HepG2 (cell line): ENCODE measurements around the gene SCFD1. TPM values are rescaled to one million over a fixed set of nuclear protein-coding genes. Genes with fewer than 3 reads are reported as not detected.

Source experiments
- ATAC-seq: fragments of 200-7000 bp; cut with Tn5 transposase; 3 replicates; pipeline ENCODE4 v1.9.1; 2020; ENCODE audit warnings: mild to moderate bottlenecking, moderate library complexity
- BruUV-seq: library from RNA; stranded (reverse); fragments of 400-500 nt; replicated peaks from 2 replicates; lab custom pipeline; 2021; lab: Mats Ljungman, UMichigan
- CTCF ChIA-PET: fragments of 300-600 bp; formaldehyde crosslinking; extraction: SDS; loops from one replicate; lab custom pipeline; 2021; ENCODE audit warnings: low total read pairs, inconsistent platforms, low intra/inter-chr PET ratio; lab: Yijun Ruan, JAX
- POLR2A ChIA-PET: fragments of 350-600 bp; sonication (Branson Sonifier 250); formaldehyde crosslinking; loops from one replicate; lab custom pipeline; 2020; ENCODE audit warnings: antibody characterized with exemption, inconsistent platforms; lab: Yijun Ruan, JAX
- DNase-seq: peaks from one replicate; pipeline ENCODE4 v3.0.0-alpha.2; 2015; ENCODE audit warnings: low spot score
- FAIRE-seq: peaks from 3 replicates; lab custom pipeline; 2011; peaks lifted over from hg19 to GRCh38; lab: Jason Lieb, UNC
- H2AFZ ChIP-seq: one replicate; pipeline ENCODE4 v1.6.1; 2011; ENCODE audit warnings: low read length, inconsistent platforms
- H3K27ac ChIP-seq: fragments of 300-600 bp; 3 replicates; pipeline ENCODE4 v1.8.0; 2011; ENCODE audit warnings: mixed run types, mild to moderate bottlenecking, mixed read lengths, low read length, inconsistent platforms; ENCODE audit not compliant: insufficient read depth; ENCODE audit errors: extremely low read length
- H3K27me3 ChIP-seq, 2 experiments: fragments of 200-600 bp in 1 of 2; 2 replicates in 1 of 2; 3 replicates in 1 of 2; pipeline versions ENCODE4 v1.6.0 to v1.8.0; 2011; ENCODE audit warnings: low read length in 2 of 2, mild to moderate bottlenecking in 2 of 2, moderate library complexity in 2 of 2, inconsistent platforms in 1 of 2; ENCODE audit not compliant: insufficient read depth in 2 of 2, control insufficient read depth in 1 of 2
- H3K36me3 ChIP-seq, 2 experiments: fragments of 200-600 bp in 1 of 2; replicated peaks in 1 of 2; 2 replicates in 1 of 2; 3 replicates in 1 of 2; pipeline versions ENCODE4 v1.5.1 to v1.8.0; 2011; ENCODE audit warnings: low read length in 2 of 2, inconsistent platforms in 1 of 2; ENCODE audit not compliant: insufficient read depth in 2 of 2, control insufficient read depth in 1 of 2
- H3K4me1 ChIP-seq: 2 replicates; pipeline ENCODE4 v1.5.1; 2012; ENCODE audit warnings: low read length, inconsistent platforms; ENCODE audit not compliant: insufficient read depth
- H3K4me2 ChIP-seq: 2 replicates; pipeline ENCODE4 v1.6.0; 2011; ENCODE audit warnings: low read depth, low read length, inconsistent platforms
- H3K4me3 ChIP-seq, 3 experiments: fragments of 200-600 bp in 1 of 3; sonication (generic), shearing (Covaris generic) in 1 of 3; replicated peaks in 1 of 3; 2 replicates each; pipeline ENCODE4 v1.5.1; 2011 to 2016; ENCODE audit warnings: low read length in 3 of 3, inconsistent platforms in 2 of 3, low read depth in 2 of 3, mild to moderate bottlenecking in 2 of 3, control low read depth in 1 of 3, mixed read lengths in 1 of 3; ENCODE audit not compliant: insufficient read depth in 1 of 3
- H3K79me2 ChIP-seq: one replicate; pipeline ENCODE4 v1.6.1; 2011; ENCODE audit warnings: low read length, inconsistent platforms; ENCODE audit not compliant: insufficient read depth
- H3K9ac ChIP-seq: 2 replicates; pipeline ENCODE4 v1.6.0; 2011; ENCODE audit warnings: mild to moderate bottlenecking, low read depth, low read length, inconsistent platforms; ENCODE audit not compliant: insufficient read depth
- H3K9me3 ChIP-seq: 2 replicates; pipeline ENCODE4 v1.5.1; 2012; ENCODE audit warnings: mild to moderate bottlenecking, low read length
- H4K20me1 ChIP-seq: 2 replicates; pipeline ENCODE4 v1.6.0; 2011; ENCODE audit warnings: inconsistent platforms, mild to moderate bottlenecking, low read length, moderate library complexity; ENCODE audit not compliant: insufficient read depth
- ARNTL ChIP-seq: sonication (generic); formaldehyde crosslinking; IDR thresholded peaks from 2 replicates; pipeline ENCODE4 v1.4.0; 2020; ENCODE audit warnings: mild to moderate bottlenecking, missing genetic modification reagents
- JUNB ChIP-seq: sonication (generic); formaldehyde crosslinking; IDR thresholded peaks from 2 replicates; pipeline ENCODE4 v1.8.0; 2022; ENCODE audit warnings: missing genetic modification reagents, mild to moderate bottlenecking, borderline replicate concordance
- KAT8 ChIP-seq: IDR thresholded peaks from 2 replicates; pipeline ENCODE4 v1.6.1; 2016; ENCODE audit warnings: missing genetic modification reagents, missing compliant biosample characterization
- MEIS1 ChIP-seq: sonication (generic); formaldehyde crosslinking; IDR thresholded peaks from 2 replicates; pipeline ENCODE4 v1.9.0; 2021; ENCODE audit warnings: mild to moderate bottlenecking, missing genetic modification reagents, moderate library complexity, borderline replicate concordance
- MZF1 ChIP-seq: sonication (generic); formaldehyde crosslinking; IDR thresholded peaks from 2 replicates; pipeline ENCODE4 v1.8.1; 2023; ENCODE audit warnings: mild to moderate bottlenecking, missing genetic modification reagents, borderline replicate concordance
- POLR2AphosphoS5 ChIP-seq: IDR thresholded peaks from 2 replicates; pipeline ENCODE4 v1.6.1; 2012; ENCODE audit warnings: low read depth, low read length
- SNAPC2 ChIP-seq: sonication (generic); formaldehyde crosslinking; IDR thresholded peaks from 2 replicates; pipeline ENCODE4 v1.8.1; 2022; ENCODE audit warnings: mild to moderate bottlenecking, missing genetic modification reagents
- SOX13 ChIP-seq, 3 experiments: fragments of 450-650 bp in 1 of 3; sonication (generic) in 1 of 3; formaldehyde crosslinking in 1 of 3; IDR thresholded peaks in 2 of 3; conservative IDR thresholded peaks in 1 of 3; 2 replicates each; pipeline versions ENCODE4 v1.5.0 to v1.6.1; 2016 to 2020; ENCODE audit warnings: antibody characterized with exemption in 1 of 3, mild to moderate bottlenecking in 1 of 3, missing compliant biosample characterization in 1 of 3, missing genetic modification reagents in 1 of 3, moderate library complexity in 1 of 3
- THAP11 ChIP-seq: IDR thresholded peaks from 2 replicates; pipeline ENCODE4 v1.6.1; 2016; ENCODE audit warnings: missing biosample characterization, missing genetic modification reagents
- ZNF138 ChIP-seq: sonication (generic); formaldehyde crosslinking; IDR thresholded peaks from 2 replicates; pipeline ENCODE4 v1.5.0; 2020; ENCODE audit warnings: mild to moderate bottlenecking, low read depth, missing genetic modification reagents
- ZNF143 ChIP-seq: sonication (generic); formaldehyde crosslinking; IDR thresholded peaks from 2 replicates; pipeline ENCODE4 v1.4.0; 2020; ENCODE audit warnings: missing genetic modification reagents
- ZNF614 ChIP-seq: IDR thresholded peaks from 2 replicates; pipeline ENCODE4 v1.6.1; 2018; ENCODE audit warnings: missing biosample characterization, missing genetic modification reagents, inconsistent platforms, borderline replicate concordance
- ZNF7 ChIP-seq: IDR thresholded peaks from 2 replicates; pipeline ENCODE4 v1.6.1; 2016; ENCODE audit warnings: missing biosample characterization, missing genetic modification reagents
- ZNF766 ChIP-seq: sonication (generic); formaldehyde crosslinking; IDR thresholded peaks from 2 replicates; pipeline ENCODE4 v1.5.0; 2020; ENCODE audit warnings: missing genetic modification reagents, borderline replicate concordance
- ZNF775 ChIP-seq: sonication (generic); formaldehyde crosslinking; IDR thresholded peaks from 2 replicates; pipeline ENCODE4 v1.4.0; 2020; ENCODE audit warnings: missing genetic modification reagents, mild to moderate bottlenecking, moderate library complexity, borderline replicate concordance
- ZNF777 ChIP-seq: sonication (generic); formaldehyde crosslinking; IDR thresholded peaks from 2 replicates; pipeline ENCODE4 v1.4.0; 2020; ENCODE audit warnings: missing genetic modification reagents
- WGBS: methylation state at CpG from one replicate; pipeline ENCODE4 v1.1.6; 2017; ENCODE audit warnings: low lambda C conversion rate; 5-methylcytosine and 5-hydroxymethylcytosine counted together
- in situ Hi-C: cut with HindIII; loops from 2 replicates; pipeline ENCODE4 v1.10.0; 2017; ENCODE audit warnings: low pct_unique_long_range_greater_than_20kb; ENCODE audit not compliant: extremely low pct_ligation_motif_present
- intact Hi-C: fragments of 100-400 bp; cut with micrococcal nuclease; formaldehyde crosslinking; loops from one replicate; pipeline ENCODE4 v1.10.0; 2022; ENCODE audit not compliant: unreplicated experiment
- polyA plus RNA-seq, 8 experiments: library from polyadenylated mRNA; depleted of rRNA in 3 of 8; stranded (reverse) in 7 of 8; unstranded in 1 of 8; fragments of >200 nt; fragmentation: Illumina TruSeq in 4 of 8; extraction: Trizol in 4 of 8; gene quantifications; 2 replicates each; pipeline versions ENCODE4 v1.2.1 to v1.2.3, GENCODE V29; 2011 to 2016; ENCODE audit warnings: low read depth in 4 of 8, missing spikeins in 1 of 8, mixed read lengths in 1 of 8; ENCODE audit not compliant: insufficient read depth in 1 of 8
- total RNA-seq, 5 experiments: library from RNA; depleted of rRNA; stranded (reverse); fragments of >200 nt; fragmentation: Illumina TruSeq; extraction: Trizol; gene quantifications; 2 replicates each; pipeline ENCODE4 v1.2.3, GENCODE V29; 2016; ENCODE audit warnings: low read depth in 1 of 5

The SCFD1 gene
- total and polyA plus RNA-seq, 2 of the 13 experiments (the other 11 are each of a cell fraction or from before 2014, with no cell fraction given) = 235 to 256 TPM

DNA sequence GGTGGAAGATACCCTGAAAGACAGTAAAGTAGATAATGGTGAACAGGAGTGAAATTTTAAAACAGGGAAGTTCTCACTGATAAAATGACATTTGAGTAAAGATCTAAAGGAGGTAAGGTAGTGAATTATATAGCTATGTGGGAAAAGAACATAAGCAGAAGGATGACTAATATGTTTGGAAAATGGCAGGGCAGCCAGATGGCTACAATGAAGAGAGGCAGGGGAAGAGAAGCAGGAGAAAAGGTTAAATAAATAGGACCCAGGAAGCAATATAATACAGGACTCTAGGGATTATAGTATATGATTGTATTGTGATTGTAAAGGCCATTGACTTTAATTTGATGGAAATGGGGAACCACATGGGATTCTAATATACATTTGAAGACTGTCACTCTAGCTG lies 33.0 kb downstream of the SCFD1 start:
- TF ChIP-seq SNAPC2 (CRISPR knock-in tag) (0 out of 2 replicates have a peak, but pooled peaks have one; percentile 35), JUNB (CRISPR knock-in tag) (peak; percentile 26; the same call in 1 of the 2 replicates), ZNF143 (CRISPR knock-in tag) (no peak)
- Histone ChIP-seq H2AFZ (no peak overlapping the region), H3K27me3 (no peaks in the 10 kb centered on the region), H3K9ac (no peak overlapping the region), H3K79me2 (no peaks in the 10 kb centered on the region), H3K27ac (no peak overlapping the region), H4K20me1 (peaks cover 9% of the 10 kb centered on the region), H3K4me1 (peaks cover 10% of the 10 kb centered on the region; the same call in 1 of the 2 replicates), H3K9me3 (no peaks in the 10 kb centered on the region), H3K4me3 (no peak overlapping the region), H3K36me3 (peaks cover 35 to 95% of the 10 kb centered on the region in 2 experiments), H3K4me2 (no peak overlapping the region)
- ChIA-PET CTCF (interaction anchor here (1.1 to 2.5 kb wide), 2 partner anchors 27 to 251 kb away, joined by 4 to 10 read pairs; no protein-coding TSS in a partner anchor), POLR2A (no interaction called here)
- intact Hi-C loops (loop anchor here (5.0 kb wide), 1 partner anchor 37 kb away; no protein-coding TSS in a partner anchor), in situ Hi-C loops (no loop called here)
- no peak for FAIRE-seq
- no peak; the same call in 2 of the 3 replicates for ATAC-seq
- no TSS peak for BruUV-seq
- DNase-seq = no peak

DNA sequence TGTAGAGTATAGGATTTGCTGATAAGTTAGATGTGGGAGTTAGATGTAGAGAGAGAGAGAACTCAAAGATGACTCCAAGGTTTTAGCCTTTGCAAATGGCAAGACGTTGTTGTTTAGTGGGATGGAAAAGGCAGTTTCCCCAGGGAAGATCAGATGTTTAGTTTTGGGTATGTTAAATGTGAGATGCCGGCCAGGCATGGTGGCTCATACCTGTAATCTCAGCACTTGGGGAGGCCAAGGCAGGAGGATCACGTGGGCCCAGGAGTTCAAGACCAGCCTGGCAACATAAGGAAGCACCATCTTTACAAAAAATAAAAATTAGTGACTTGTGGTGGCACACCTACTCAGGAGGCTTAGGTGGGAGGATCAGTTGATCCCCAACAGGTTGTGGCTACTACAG lies 33.5 kb downstream of the SCFD1 start:
- TF ChIP-seq SOX13 (IDR thresholded peaks at IDR 0.05) = 0 out of 2 replicates have a peak, but pooled peaks have one; percentile 14
- TF ChIP-seq SOX13 (CRISPR knock-in tag; conservative IDR thresholded peaks at IDR 0.05 in 1 of 2, IDR thresholded peaks at IDR 0.05 in 1 of 2) = no peak
- no peak for TF ChIP-seq ZNF614 (CRISPR knock-in tag)
- 0 out of 2 replicates have a peak, but pooled peaks have one; percentile 15 for TF ChIP-seq POLR2AphosphoS5
- TF ChIP-seq ZNF766 = no peak
- 0 out of 2 replicates have a peak, but pooled peaks have one; percentile 37 for TF ChIP-seq ZNF138
- TF ChIP-seq ZNF7 = no peak
- TF ChIP-seq MZF1 (CRISPR knock-in tag) = 0 out of 2 replicates have a peak, but pooled peaks have one; percentile 51
- TF ChIP-seq ARNTL (CRISPR knock-in tag) = no peak
- no peak for TF ChIP-seq ZNF777 (CRISPR knock-in tag)
- no peak for TF ChIP-seq KAT8 (CRISPR knock-in tag)
- no peak for TF ChIP-seq THAP11 (CRISPR knock-in tag)
- no peak for TF ChIP-seq ZNF775 (CRISPR knock-in tag)
- no peak for TF ChIP-seq MEIS1 (CRISPR knock-in tag)
- Histone ChIP-seq H3K9me3 (no peaks in the 10 kb centered on the region), H3K27ac (no peak overlapping the region), H3K27me3 (no peaks in the 10 kb centered on the region), H4K20me1 (peaks cover 9% of the 10 kb centered on the region), H2AFZ (no peak overlapping the region), H3K36me3 (peaks cover 35 to 94% of the 10 kb centered on the region in 2 experiments), H3K9ac (no peak overlapping the region), H3K79me2 (no peaks in the 10 kb centered on the region), H3K4me3 (no peak overlapping the region), H3K4me2 (no peak overlapping the region), H3K4me1 (peaks cover 10% of the 10 kb centered on the region; the same call in 1 of the 2 replicates)
- 96% methylated on average over 3 of the region's 3 CpGs for WGBS
- DNase-seq (no peak), FAIRE-seq (no peak), ATAC-seq (peak; percentile 6)
- POLR2A ChIA-PET = no interaction called here
- no TSS peak for BruUV-seq
- intact Hi-C loops = loop anchor here (1.0 to 5.0 kb wide), 3 partner anchors 37 to 251 kb away; no protein-coding TSS in a partner anchor
- CTCF ChIA-PET = interaction anchor here (1.1 to 2.5 kb wide), 3 partner anchors 26 to 251 kb away, joined by 4 to 12 read pairs (median 10); no protein-coding TSS in a partner anchor
- in situ Hi-C loops = no loop called here
